IPS-18a (cell line): ENCODE data around the gene TBC1D22A.
"Not testable (repeated sequence)": the region's sequence is repeated elsewhere in the genome, so short reads cannot be mapped to it uniquely, and the experiment has no call there.

ENCODE experiments used
- H3K27ac ChIP-seq: one replicate; pipeline ENCODE4 v1.5.1; 2013; ENCODE audit warnings: low read length
- H3K27me3 ChIP-seq: one replicate; pipeline ENCODE4 v1.6.1; 2013; ENCODE audit warnings: mild to moderate bottlenecking, low read length; ENCODE audit not compliant: control insufficient read depth, insufficient read depth
- H3K36me3 ChIP-seq: one replicate; pipeline ENCODE4 v1.6.1; 2013; ENCODE audit warnings: low read depth, low read length; ENCODE audit not compliant: control insufficient read depth
- H3K4me1 ChIP-seq: one replicate; pipeline ENCODE4 v1.6.1; 2013; ENCODE audit warnings: low read depth, low read length; ENCODE audit not compliant: control insufficient read depth
- H3K4me3 ChIP-seq: one replicate; pipeline ENCODE4 v1.5.1; 2013; ENCODE audit warnings: low read length
- H3K9ac ChIP-seq: one replicate; pipeline ENCODE4 v1.6.1; 2013; ENCODE audit warnings: mild to moderate bottlenecking, low read length, moderate library complexity
- H3K9me3 ChIP-seq: one replicate; pipeline ENCODE4 v1.6.1; 2013; ENCODE audit warnings: low read depth, low read length; ENCODE audit not compliant: control insufficient read depth

The TBC1D22A gene

DNA sequence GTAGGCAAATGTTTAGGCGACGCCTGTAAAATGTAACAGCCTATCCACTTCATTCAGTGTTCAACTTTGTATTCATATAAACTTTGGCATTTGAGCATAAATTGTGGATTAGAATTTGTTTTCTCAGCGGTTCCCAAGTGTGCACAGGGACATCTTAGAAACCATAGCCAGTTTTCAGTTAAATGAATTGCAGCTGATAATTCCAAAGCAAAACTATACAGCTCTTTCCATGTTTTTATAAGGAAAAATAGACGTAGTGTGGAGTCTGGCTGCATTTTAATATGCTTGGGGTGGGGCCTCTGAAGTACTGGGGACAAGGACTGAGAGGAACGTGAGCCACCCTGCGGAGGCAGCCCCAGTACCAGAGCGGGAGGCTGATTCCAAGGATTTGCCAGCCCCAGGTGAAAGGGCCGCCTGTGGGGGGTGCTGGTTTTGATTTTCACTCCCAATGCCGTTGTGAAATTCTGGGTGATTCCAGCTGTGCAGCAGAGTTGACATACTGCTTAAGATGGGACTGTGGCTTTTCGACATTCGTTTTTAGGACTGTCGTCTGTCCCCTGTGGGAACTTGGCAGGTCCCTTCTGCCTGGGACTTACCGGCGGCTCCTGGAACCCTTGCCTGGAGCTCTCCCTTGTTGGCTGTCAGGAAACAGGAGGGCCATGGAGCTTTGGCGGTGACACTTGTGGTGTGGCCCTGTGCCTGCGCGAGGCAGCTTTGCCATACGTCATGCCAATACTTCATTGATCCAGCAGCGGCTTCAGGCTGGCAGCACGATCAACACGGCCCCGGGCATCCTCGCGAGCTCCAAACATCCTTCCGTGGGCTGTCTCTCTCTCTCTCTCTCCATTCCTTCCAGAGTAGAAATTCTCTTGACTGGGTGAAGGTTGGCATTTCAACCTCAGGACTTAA lies 370.9 kb downstream of the TBC1D22A start:
- Histone ChIP-seq H3K27ac (no peak overlapping the region), H3K36me3 (no peaks in the 10 kb centered on the region), H3K9me3 (no peaks in the 10 kb centered on the region), H3K27me3 (no peaks in the 10 kb centered on the region), H3K4me3 (no peak overlapping the region), H3K9ac (no peak overlapping the region), H3K4me1 (no peaks in the 10 kb centered on the region)

- Histone ChIP-seq H3K9me3 (no peaks in the 10 kb centered on the region), H3K36me3 (no peaks in the 10 kb centered on the region), H3K9ac (no peak overlapping the region), H3K4me3 (no peak overlapping the region), H3K4me1 (no peaks in the 10 kb centered on the region), H3K27ac (no peak overlapping the region), H3K27me3 (no peaks in the 10 kb centered on the region)
These were observed 371.8 kb downstream of the TBC1D22A start for GRCh38 chr22:47134222-47134621.

GRCh38 chr22:47135338-47135737 lies 372.9 kb downstream of the TBC1D22A start:
- no peaks in the 10 kb centered on the region for H3K4me1 ChIP-seq
- no peaks in the 10 kb centered on the region for H3K36me3 ChIP-seq
- H3K27me3 ChIP-seq, result no peaks in the 10 kb centered on the region
- no peaks in the 10 kb centered on the region for H3K9me3 ChIP-seq
- H3K4me3 ChIP-seq, result no peak overlapping the region
- no peak overlapping the region for H3K9ac ChIP-seq
- H3K27ac ChIP-seq, result no peak overlapping the region

DNA sequence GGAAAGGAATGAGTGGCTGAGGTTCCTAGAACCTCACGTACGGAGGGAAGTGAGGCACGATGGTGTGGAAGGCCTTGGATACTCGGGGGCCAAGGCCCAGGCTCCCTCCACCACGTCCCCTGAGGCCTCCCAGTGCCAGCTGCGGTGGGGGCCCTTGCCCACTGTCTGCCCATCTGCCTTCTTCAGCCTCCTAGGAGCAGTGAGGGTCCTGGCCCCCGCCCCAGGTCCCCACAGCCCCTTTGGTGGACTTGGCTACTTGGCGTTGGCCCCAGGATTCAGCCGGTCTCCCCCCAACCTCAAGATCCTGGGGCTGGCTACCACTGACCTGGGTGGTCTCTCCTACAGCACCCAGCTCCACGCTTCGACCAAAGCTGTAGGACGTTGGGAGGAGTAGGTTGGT lies 373.6 kb downstream of the TBC1D22A start:
- no peak overlapping the region for H3K4me3 ChIP-seq
- no peaks in the 10 kb centered on the region for H3K36me3 ChIP-seq
- H3K27me3 ChIP-seq, result no peaks in the 10 kb centered on the region
- H3K4me1 ChIP-seq, result no peaks in the 10 kb centered on the region
- H3K9ac ChIP-seq, result no peak overlapping the region
- no peak overlapping the region for H3K27ac ChIP-seq
- H3K9me3 ChIP-seq, result no peaks in the 10 kb centered on the region

DNA sequence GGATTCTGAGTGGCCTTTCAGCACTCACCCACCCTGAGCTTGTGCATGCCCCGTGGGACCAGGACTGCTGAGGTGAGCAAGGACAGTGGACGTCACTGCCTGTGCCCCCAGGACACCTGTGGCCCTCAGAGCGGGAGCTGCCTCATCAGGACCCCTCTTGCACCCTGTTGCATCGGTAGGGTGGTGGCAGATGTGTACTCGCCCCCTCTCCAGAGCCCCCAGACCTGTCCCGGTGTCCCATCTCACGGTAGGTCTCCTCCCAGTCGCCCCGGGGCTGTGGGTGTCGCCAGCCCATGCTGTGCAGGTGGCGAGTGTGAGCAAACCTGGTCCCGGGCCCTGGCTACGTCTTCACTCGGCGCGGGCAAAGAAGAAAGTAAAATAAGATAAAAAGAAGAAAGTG lies 374.2 kb downstream of the TBC1D22A start:
- no peak overlapping the region for H3K27ac ChIP-seq
- H3K4me1 ChIP-seq, result no peaks in the 10 kb centered on the region
- H3K9ac ChIP-seq, result no peak overlapping the region
- H3K27me3 ChIP-seq, result no peaks in the 10 kb centered on the region
- H3K4me3 ChIP-seq, result no peak overlapping the region
- H3K36me3 ChIP-seq, result no peaks in the 10 kb centered on the region
- no peaks in the 10 kb centered on the region for H3K9me3 ChIP-seq

GRCh38 chr22:47139013-47139789 lies 376.8 kb downstream of the TBC1D22A start:
- Histone ChIP-seq H3K27me3 (no peaks in the 10 kb centered on the region), H3K4me3 (no peak overlapping the region), H3K27ac (no peak overlapping the region), H3K9ac (no peak overlapping the region), H3K36me3 (no peaks in the 10 kb centered on the region), H3K4me1 (no peaks in the 10 kb centered on the region), H3K9me3 (no peaks in the 10 kb centered on the region)

DNA sequence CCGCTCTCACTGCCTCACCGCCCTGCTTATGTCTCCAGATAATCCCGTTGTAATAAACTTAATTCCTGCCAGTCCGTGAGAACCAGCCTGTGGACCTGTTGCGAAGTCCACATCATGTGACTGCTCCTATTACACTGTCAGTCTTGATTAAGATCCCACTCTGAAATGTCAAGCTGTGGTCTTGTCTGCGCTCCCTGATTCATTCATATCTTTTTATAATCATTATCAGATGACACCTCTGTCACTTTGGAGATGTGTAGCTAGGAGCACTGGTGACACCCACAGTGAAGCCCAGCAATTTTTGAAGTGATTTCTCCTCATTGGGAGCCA lies 377.3 kb downstream of the TBC1D22A start:
- no peak overlapping the region for H3K9ac ChIP-seq
- H3K4me3 ChIP-seq, result no peak overlapping the region
- H3K9me3 ChIP-seq, result no peaks in the 10 kb centered on the region
- no peak overlapping the region for H3K27ac ChIP-seq
- H3K4me1 ChIP-seq, result no peaks in the 10 kb centered on the region
- H3K36me3 ChIP-seq, result no peaks in the 10 kb centered on the region
- no peaks in the 10 kb centered on the region for H3K27me3 ChIP-seq

DNA sequence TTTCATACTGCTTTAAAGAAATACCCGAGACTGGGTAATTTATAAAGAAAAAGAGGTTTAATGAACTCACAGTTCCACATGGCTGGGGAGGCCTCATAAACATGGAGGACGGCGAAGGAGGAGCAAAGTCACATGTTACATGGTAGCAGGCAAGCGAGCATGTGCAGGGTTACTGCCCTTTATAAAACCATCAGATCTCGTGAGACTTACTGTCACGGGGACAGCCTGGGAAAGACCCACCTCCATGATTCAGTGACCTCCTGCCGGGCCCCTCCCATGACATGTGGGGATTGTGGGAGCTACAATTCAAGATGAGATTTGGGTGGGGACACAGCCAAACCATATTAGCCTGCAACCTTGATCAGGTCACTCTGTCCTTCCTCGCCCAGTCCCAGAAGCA lies 378.5 kb downstream of the TBC1D22A start:
- H3K27ac ChIP-seq, H3K9me3 ChIP-seq, H3K9ac ChIP-seq, H3K27me3 ChIP-seq, H3K4me3 ChIP-seq, H3K4me1 ChIP-seq, H3K36me3 ChIP-seq: not testable (repeated sequence)

DNA sequence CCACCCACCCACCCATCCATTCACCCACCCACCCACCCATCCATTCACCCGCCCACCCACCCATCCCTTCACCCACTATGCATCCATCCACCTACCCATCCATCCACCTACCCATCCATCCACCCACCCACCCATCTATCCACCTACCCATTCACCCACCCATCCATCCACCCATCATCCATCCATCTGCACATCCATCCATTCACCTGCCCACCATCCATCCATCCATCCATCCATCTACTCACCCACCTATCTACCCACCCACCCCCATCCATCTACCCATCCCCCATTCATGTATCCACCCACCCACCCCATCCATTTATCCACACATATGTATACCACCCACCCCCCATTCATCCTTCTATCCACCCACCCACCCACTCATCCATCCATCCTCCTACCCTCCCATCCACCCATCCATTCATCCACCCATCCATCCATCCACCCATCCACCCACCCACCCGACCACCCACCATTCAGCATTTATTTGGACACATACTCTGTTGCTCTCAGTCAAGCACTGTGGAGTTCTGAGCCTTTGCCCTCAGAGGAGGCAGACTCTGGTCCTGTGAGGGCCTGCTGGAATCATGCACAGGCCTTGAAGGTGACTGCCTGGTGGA lies 380.1 kb downstream of the TBC1D22A start:
- Histone ChIP-seq H3K9ac (no peak overlapping the region), H3K27me3 (no peaks in the 10 kb centered on the region), H3K27ac (no peak overlapping the region), H3K36me3 (no peaks in the 10 kb centered on the region), H3K4me1 (no peaks in the 10 kb centered on the region), H3K4me3 (no peak overlapping the region), H3K9me3 (no peaks in the 10 kb centered on the region)

GRCh38 chr22:47143249-47143938 lies 380.9 kb downstream of the TBC1D22A start:
- H3K27me3 ChIP-seq, result no peaks in the 10 kb centered on the region
- no peak overlapping the region for H3K27ac ChIP-seq
- no peaks in the 10 kb centered on the region for H3K9me3 ChIP-seq
- H3K4me1 ChIP-seq, result no peaks in the 10 kb centered on the region
- H3K36me3 ChIP-seq, result no peaks in the 10 kb centered on the region
- no peak overlapping the region for H3K9ac ChIP-seq
- no peak overlapping the region for H3K4me3 ChIP-seq

- no peaks in the 10 kb centered on the region for H3K27me3 ChIP-seq
- H3K9ac ChIP-seq, result no peak overlapping the region
- no peaks in the 10 kb centered on the region for H3K9me3 ChIP-seq
- H3K27ac ChIP-seq, result no peak overlapping the region
- H3K36me3 ChIP-seq, result no peaks in the 10 kb centered on the region
- H3K4me3 ChIP-seq, result no peak overlapping the region
- H3K4me1 ChIP-seq, result no peaks in the 10 kb centered on the region
These were observed 381.8 kb downstream of the TBC1D22A start for GRCh38 chr22:47144076-47144765.
